Measurements from ENCODE around the gene PDE1A.

The PDE1A gene
- total RNA-seq = 0 to 0.07 reads per million in 2 donors

DNA sequence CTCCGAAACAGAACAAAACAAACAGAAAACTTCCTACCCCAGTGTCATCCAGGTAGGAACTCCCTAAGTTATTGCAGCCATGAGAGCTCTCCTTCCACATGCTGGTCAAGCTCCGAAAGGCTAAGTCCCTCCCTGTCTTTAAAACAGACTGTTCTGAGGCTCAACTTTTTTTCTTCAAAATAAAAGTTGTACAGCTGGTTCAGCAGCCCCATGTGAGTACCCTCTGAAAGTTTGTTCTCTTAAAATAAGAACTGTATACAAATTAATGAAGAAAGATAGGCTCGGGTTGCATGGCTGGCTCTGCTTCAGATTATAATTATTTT lies at the start of gene PDE1A:
PDE1A (minus strand) TSS at position 119 of the 323 bp plus-strand sequence.
- DNase-seq = no peak

DNA sequence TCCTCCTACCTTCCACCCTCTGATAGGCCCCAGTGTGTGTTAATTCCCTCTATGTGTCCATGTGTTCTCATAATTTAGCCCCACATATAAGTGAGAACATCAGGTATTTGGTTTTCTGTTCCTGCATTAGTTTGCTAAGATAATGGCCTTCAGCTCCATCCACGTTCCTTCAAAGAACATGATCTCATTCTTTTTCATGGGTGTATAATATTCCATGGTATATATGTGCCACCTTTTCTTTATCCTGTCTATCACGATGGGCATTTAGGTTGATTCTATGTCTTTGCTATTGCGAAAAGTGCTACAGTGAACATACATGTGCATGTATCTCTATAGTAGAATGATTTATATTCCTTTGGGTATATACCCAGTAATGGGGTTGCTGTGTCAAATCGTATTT lies 46.8 kb upstream of the PDE1A start:
- DNase-seq = no peak

DNA sequence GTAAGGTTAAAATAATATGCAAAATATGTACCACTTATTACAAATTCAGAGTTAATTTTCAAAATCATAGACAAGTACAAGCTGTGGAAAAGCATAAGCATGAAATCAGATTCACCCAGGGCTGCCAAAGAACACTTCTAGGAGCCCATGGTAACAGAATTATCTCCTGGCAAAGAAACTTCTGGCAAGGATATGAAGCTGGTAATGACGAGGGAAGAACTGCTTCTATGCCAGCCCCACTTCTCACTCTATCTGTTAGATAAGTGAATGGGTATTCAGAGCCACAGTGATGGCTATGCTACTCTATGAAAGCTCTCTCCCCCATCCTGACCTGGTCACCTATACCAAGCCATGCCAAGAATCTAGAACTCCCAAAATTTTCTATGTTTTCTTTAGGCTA lies 36.9 kb upstream of the PDE1A start:
- DNase-seq = no peak

DNA sequence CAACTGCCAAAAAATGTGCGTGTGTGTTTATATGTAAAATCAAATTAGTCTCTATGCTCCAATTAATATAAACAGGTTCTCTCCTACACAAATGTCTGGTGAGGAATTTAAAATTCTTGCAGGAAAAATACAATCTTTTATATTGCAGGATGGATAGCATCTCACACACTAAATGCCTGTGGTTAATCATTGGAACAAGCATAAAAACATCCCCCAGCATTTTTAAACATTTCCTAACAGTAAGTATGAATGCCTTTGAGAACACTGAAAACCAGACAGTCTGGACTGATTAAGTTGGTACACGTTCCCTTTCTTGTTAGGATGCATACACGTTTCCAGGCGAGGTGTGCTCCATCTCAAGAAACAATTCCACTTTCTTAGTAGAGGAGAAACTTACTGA lies 29.9 kb upstream of the PDE1A start:
- DNase-seq = no peak

DNA sequence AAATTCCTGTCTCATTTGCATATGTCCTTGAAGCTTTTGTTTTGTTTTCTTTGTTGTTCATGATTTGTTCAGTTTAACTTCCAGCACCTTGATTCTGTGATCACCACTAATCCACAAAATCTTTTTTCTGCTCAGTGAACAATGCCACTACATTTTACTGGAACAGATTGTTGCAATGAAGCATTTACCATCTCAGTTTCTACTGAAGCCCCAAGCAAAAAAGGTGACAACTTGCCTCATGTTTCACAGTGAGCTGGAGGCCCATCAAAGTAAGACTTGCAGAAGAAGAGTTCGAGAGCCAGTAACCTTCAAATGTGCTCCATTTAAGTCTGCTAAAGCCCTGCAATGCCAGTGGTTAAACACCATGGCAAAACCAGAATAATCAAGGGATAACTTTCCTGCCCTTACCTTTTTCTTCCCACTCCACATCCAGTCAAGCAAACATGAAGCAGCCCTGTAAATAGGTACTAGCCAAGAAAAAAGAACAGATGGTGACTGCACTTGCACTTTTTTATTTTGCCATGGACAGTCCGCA lies 25.7 kb upstream of the PDE1A start:
- DNase-seq = no peak

DNA sequence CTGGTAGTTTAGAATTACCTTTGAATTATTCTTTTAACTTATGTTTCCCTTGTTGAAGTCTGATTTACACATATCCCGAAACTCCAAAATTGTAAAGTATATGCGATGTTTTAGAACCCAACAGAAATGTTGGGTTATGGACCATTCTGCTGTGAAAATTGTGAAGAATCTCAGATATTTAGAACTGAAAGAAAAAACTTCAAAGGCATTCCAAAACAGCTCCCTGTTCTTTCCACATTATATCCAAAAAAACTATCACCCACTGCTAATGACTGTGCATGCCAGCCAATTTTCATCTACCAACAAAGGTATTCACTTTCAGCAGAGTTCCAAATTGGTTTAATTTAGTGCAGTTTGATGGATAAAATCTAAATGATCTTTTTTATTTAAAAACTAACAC lies 21.5 kb upstream of the PDE1A start:
- DNase-seq = no peak

DNA sequence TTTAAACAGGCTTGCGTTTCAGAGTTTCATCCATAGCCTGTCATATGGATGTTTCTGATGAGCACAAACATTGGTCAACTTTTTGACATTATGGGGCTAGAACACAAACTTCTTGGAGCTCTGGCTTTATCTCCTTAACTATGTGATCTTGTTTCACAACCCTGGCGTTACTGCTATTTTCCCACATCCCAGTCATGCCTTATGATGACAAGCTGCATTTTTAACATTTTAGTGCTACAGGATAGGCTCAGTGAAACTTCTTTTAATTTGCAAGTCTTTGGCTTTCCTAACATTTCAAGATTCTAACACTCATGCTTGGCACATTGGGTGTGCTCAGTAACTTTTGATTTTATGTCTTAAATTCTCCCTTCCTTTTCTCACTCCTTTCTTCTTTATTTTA lies 21.0 kb upstream of the PDE1A start:
- no peak for DNase-seq

DNA sequence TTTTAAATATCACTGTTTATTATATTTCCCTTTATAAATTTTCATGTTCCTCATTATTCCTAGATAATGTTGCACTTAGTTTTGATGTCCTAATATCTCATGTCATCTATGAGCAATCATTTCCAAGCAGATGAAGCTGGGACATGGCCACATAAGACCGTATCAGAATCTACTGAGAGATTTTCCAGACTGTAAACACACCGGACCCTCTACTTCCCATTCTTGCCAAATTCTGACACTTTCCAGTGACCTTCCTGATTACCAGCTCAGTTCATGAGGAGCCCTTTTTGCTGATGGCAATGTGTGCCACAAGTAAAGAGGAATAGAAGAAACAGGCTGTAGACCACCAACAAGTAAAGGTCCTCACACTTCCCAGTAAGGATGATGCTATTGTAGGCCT lies 20.3 kb upstream of the PDE1A start:
- no peak for DNase-seq

DNA sequence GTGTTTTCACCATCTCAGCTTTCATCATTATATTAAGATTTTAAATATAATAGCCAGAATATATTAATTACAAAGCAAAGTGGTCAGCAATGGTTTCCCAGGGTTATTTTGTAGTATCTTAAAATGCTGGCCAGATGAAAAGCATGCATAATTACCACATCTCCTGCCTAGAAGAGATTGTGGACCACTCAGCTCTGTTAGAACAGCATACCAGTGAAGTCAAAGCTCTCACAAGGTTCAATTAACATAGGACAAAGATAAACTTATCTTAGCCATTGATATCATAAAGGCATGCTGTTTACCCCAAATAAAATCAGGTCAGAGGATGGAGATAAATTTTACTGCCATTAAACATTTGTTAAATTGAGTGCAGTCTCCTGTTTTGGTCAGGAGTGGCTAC lies 19.3 kb upstream of the PDE1A start:
- DNase-seq = no peak

DNA sequence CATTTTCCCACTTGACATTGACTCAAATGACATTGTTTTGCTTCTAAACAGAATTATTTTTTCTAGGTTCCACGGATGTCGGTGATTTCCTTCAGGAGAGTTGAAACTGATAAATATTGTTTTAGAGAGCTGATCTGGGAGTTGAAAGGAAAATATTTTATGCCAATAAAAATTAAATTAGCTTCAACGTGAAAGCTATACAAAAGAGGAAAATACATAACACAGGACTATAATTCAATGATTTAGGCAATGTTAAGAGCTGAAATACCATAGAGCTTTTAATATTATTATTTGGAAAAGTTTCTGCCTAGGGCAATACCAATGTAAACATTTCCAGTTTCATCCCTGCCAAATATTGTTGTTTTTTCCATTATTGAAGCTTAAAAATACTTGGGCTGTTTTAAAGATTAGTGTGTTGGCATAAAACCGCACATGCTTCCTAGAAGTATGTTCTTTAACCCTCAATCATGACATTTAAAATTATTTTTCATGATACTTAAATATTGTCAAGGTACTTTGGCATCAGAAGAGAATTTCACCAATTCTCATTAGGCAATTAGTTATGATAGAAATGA lies 18.6 kb upstream of the PDE1A start:
- no peak for DNase-seq

DNA sequence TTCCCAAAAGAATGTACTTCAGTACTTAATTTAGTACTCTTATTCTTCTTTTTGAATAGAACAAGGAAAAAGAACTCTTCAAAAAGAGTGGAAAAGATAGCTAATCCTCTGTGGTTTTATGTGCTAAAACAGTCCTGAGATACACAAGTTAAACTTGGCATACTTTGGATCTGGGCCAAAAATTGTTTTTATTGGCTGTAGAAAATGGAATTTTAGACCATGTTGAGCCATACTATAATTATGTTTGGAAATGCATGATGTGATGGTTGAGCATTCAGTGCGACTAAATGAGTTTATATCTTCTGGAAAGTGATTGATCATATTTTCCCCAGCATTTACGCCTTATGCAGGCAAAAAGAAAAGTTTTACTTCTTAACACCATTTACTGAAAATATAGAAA lies 18.0 kb upstream of the PDE1A start:
- DNase-seq = no peak

DNA sequence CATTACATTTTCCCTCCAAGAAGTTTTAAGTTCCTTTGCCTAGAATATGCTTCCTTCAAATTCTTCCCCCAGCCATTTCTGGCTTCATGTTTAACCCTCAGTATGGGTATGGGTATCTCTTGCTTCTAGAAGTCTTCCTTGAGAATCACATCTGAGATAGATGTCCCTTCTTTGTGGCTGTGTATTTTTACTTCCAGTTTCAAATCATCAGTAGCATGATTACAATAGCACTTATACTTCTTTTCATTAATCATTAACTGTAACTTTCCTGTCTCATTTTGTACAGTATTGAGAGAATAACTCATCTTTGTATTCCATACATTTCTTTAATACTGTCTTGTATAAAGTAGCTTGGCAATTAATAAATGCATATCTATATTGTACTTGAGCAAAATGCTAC lies 17.3 kb upstream of the PDE1A start:
- DNase-seq = no peak

DNA sequence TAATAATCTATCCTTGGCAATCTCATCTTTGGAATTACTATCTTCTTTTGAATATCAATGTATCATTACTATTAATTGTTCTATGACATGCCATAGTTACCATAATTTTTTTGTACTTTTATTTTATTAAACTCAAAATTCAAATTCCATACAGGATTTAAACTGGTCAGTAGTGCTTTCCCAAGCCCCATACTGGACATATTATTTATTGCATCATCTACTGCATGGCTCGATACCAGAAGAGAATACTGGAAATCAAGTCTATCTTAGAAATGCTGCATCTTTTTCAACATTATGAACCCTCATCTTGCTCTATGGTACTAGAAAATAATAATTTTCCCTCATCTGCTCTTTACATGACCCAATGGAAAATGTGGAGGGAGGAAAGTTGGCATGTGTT lies 9.4 kb upstream of the PDE1A start:
- no peak for DNase-seq

DNA sequence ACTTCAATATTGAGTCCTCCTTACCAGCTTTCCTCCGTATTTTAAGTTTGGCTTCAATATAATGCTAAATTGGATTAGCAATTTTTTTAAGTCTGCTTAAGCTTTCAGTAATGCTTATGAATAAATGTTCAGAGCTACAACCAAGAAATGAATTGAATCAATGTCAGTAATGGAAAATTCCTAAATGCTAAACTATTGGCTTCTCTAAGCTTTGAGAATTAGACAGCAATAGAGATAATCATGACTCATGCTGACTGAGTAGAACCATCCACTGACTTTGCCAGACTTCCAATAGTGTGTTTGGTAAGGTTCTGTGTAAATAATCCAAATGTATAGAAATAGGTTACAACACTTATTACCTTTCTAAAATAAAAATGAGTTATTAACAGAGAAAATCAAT lies 8.9 kb upstream of the PDE1A start:
- DNase-seq = no peak

DNA sequence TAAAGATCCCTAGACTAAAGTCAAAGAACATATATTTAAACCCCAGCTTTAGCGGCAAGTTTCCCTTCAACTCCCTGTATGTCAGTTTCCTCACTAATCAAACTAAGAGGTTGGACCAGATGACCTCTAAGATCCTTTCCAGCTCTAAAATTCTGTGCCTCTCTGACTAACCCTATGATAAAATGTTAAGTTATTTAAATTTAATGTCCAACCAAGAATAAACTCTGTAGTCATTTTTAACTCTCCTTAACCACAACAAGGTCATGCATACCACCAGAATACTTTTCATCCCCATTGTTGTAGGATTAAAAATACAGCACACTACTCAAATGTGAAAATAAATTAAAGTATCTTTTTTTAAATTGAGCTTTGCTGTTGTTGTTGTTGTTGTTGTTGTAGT lies 5.2 kb upstream of the PDE1A start:
- DNase-seq = no peak

DNA sequence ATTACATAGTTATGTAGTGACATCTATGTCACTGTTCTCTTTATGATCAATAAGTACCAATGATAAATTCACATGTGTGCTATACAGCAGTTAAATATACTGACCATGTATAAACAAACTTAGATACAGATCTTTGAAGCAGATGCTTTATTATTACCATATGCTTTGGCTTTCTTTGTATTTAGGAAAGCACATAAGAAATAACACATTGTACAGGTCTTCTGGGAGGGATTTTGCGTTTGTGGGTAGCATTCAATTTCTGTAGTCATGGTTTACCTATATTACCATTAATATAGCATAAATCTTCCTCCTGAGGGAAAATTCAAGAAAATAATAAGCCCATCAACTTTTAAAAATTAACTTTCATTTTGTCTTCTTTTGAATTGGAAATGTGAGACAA lies 1.6 kb upstream of the PDE1A start:
- no peak for DNase-seq

DNA sequence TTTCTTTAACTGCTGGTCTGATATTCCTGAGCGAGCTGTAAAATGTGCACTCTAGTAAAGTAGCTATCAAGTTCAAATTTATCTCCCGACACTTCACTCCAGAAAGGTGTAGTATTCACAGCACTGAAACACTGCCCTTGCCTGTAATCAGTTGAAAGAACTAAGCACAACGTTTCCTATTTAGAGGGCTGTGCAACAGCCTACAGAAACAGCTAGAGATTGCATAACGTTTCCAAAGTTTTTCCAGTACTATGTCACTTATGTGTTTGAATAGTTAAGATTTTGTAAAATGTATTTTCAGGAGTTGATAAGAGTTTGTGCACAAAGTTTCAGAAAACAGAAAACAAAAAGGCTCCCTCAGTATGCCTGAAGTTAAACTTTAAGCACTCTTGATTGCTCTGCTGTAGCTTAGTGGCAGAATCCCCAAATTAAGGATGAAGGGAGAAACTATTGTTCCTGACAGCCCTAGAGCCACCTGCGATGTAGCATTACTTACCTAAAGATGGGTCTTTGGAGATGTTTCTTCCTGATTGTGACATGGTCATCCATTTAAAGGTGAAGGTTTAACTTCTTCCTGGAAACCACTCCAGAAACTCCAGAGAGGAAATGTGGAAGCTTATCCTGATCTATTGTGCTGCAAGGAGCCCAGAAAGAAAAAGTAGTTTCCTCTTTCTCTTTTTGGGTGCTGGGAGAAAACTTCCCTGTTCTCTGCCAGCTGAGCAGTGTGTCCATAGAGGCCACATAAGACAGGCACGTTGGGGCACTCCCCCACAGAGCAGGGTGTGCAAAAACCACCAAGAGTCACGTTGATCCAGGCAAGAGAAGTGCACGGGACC lies 536 bp downstream of the PDE1A start:
- no peak for DNase-seq

DNA sequence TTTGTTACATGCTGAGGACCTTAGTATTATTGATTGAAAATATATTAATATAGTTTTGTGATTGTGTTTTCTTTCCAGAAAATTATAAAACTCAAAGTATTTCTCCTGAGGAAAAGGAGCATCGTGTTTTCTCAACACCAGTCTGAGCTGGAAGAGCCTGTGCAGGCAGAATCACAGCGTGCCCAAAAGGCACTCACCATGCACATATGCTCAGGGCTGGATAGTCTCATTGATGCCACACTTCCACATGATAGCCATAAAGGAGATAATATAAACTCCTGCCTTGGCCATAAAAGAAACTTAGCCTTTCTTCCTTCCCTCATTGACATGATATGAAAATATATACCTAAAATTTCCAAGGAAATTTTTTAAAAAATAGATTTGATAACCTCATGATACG lies 4.0 kb downstream of the PDE1A start:
- DNase-seq = no peak

DNA sequence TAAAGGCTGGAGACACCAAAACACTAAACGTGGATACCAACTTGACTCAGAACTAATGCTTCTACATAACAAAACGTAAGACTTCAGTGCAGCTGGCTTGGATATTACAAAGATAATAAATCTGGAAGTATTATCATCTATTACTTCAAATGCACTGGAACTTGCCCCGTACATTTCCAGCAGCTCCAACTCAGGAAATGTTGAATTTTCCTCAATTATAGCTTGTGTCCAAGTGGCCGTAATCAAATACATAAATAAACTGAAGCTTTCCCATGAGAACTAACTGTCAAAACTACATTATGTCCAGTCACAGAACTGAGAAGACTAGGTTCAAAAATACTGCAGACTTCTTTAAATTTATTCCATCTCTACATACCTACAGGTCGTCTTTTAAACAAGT lies 6.2 kb downstream of the PDE1A start:
- no peak for DNase-seq

DNA sequence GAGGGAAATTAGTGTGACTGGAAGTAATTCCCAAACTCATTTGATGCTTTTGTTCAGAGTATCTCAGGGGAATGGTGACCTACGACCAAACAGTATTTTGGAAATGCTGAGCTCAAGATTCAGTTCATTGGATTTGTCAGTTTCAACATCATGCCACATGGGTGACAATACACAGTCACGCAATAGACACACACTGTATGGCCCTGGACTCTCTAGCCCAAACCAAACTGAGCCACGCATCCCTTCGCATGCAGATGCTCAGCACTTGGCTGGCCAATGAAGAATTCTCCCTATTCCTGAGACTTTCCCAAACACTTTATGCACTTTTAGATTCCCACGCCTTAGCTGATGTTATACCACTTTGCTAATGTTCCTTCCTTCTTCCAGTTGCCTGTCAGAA lies 10.0 kb downstream of the PDE1A start:
- no peak for DNase-seq

DNA sequence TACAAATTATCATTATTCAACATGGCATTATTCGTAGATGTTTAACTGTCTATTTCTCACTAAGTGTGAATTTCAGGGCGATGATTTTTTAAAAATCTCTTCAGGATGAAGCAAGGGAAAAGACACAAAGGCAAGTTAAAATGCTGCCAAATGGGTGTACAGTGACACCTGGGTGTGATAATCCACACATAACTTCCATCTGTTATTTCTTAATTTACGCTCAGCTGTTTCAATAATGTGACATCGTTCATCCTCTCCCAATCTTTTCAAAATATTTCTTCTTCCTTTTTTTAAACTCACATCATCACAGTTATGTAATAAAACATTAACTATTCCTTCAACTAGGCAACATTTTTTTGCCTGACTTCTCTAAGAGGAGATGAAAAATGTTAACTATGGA lies 10.6 kb downstream of the PDE1A start:
- DNase-seq = no peak

DNA sequence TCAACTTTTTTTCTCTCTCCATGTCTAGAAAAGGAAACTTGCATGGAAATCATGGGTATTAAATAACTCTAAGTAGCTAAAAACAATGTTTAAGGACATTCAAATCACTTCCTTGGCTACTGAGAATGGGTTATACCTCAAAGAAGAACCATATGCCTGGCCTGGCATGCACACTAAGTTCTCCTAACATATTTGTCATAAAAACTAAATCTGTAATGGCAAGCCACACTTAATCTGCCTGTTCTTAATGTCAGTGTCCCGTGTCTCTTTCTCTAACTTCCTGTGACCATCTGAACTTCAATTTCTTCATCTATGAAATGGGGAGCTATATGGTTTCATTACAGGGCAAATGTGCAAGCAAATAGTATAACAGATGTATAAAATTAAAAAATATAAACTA lies 11.1 kb downstream of the PDE1A start:
- no peak for DNase-seq

DNA sequence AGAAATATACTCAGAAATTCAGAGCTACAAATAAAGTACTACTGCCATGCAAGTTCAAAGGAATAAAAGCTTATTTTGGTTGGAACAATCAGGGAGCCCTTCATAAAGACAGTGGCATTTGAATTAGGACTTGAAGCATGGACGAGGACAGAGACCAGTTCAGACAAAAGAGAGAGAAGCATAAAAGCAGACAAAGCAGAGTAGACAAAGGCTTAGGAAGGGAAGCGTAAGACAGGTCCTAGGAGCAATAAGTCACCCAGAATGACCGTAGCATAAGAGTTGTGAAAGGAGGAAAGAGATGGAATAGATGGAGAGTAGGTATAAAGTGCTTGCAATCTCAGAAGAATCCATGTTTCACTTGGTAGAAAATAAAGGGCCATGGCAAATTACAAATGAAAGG lies 14.0 kb downstream of the PDE1A start:
- no peak for DNase-seq

DNA sequence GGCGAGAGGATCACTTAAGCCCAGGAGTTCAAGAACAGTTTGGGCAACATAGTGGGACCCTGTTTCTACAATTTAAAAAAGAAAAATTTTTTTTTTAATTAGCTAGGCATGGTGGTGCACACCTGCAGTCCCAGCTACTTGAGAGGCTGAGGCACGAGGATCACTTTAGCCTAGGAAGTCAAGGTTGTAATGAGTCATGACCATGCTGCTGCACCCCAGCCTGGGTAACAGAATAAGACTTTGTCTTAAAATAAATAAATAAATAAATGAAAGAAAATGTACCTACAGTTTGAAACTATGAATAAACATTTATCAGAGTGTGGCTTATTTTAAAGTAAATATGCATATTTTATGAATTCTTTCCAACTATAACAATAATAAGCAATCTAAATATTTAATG lies 16.7 kb downstream of the PDE1A start:
- no peak for DNase-seq

DNA sequence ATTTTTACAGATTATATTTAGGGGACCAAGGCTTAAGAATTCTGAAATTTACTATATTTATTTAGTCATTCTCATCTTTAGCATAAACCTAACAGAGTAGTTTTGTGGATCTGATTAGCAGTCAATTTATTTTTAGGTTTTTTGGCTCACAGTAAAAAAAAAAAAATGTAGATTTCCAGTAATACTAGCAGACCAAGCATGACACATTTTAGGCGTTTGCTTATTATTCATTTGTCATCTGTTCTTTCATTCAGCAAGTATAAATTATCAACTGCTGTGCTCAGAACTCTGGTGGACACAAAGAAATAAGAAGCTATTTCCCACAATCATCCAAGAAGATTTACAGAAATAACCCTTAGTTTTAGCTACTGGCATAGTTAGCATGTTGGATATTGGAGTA lies 20.6 kb downstream of the PDE1A start:
- DNase-seq = no peak
